ENCODE results near the gene PHLPP1. TPM values are rescaled to one million over a fixed set of nuclear protein-coding genes. Genes with fewer than 3 reads are reported as not detected.
A peak's percentile ranks its signal among the peaks of the same experiment; 100 is the strongest.

Gene PHLPP1
- total RNA-seq, 2 experiments from 2014 or later: 8.2 to 8.6 TPM

DNA sequence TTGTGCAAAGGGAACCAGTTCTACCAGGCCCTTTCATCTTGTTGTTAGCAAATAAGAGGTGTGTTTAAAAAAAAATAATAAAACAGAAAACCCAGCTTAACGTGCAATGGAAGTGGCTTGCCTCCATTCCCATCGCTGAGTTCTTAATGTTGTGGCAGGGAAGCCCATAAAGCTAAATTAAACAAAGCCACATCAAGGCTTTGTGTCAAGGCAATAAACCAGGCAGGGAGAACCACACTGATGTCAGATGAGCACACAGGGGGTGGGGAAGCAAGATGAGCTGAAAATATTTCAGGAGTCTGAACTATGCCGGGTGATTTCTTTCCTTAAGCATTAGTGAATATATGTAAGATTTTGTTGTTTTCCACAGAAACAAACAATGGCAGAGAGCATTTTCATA lies 73.5 kb downstream of the PHLPP1 start:
- TF ChIP-seq, protein P1, sequence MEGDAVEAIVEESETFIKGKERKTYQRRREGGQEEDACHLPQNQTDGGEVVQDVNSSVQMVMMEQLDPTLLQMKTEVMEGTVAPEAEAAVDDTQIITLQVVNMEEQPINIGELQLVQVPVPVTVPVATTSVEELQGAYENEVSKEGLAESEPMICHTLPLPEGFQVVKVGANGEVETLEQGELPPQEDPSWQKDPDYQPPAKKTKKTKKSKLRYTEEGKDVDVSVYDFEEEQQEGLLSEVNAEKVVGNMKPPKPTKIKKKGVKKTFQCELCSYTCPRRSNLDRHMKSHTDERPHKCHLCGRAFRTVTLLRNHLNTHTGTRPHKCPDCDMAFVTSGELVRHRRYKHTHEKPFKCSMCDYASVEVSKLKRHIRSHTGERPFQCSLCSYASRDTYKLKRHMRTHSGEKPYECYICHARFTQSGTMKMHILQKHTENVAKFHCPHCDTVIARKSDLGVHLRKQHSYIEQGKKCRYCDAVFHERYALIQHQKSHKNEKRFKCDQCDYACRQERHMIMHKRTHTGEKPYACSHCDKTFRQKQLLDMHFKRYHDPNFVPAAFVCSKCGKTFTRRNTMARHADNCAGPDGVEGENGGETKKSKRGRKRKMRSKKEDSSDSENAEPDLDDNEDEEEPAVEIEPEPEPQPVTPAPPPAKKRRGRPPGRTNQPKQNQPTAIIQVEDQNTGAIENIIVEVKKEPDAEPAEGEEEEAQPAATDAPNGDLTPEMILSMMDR (IDR thresholded peaks at IDR 0.05): no peak
- no peak overlapping the region for H3K4me3 Mint-ChIP-seq

DNA sequence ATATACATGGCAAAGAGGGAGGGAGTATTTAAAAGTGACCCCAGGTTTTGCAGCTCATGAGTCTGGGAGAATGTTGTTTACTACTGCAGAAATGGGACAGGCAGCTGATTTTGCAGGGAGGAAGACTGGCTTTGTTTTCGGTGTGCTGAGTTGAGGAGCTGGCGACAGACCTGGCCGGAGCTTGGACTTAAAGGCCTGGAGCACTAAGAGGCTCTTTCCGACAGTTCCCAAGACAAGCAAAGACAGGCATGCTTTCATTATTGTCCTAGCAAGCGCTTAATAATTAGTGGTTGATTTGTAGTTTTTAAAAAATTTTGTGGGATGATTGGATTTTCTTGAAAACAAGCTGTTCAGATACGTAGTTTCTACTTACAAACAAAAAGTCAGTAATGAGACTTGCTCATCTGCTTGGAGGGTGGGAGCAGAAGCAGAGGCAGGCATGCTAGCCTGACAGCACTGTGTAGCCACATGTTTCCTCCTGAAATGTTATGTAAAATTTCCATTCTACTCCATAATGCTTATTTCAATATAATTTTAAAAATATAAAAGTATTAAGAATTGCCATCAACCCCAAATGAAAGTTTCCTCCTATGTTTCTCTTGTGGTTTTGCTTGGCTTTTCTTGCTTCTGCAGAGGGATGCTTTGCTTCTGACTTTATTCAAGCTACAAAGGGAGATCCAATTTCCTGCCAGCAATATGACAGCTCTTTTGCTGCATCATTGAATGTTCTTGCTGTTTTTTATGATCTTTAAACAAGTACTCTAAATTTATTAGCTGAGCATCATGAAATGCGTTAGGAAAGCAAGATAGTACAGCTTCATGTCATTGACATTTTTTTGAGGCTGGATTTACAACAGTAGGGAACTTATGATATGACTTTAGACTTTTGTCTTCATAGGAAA lies 75.8 kb downstream of the PHLPP1 start:
- POLR2A ChIA-PET: no interaction called here
- no peak for DNase-seq
- CTCF ChIA-PET: no interaction called here
- intact Hi-C loops (cut with micrococcal nuclease): no loop called here
- Mint-ChIP-seq H3K36me3 (ENCODE audit: low read depth) (no peaks in the 10 kb centered on the region), H3K27me3 (peaks cover 1% of the 10 kb centered on the region), H3K4me1 (ENCODE audit: low read depth) (peaks cover 40% of the 10 kb centered on the region), H3K4me3 (no peak overlapping the region), H3K9me3 (no peaks in the 10 kb centered on the region), H3K27ac (no peak overlapping the region)
- ATAC-seq: no peak
- TF ChIP-seq, protein P1 (IDR thresholded peaks at IDR 0.05): no peak

More for the DNA sequence above, 73.5 kb downstream of the PHLPP1 start:
- Mint-ChIP-seq H3K9me3 (no peaks in the 10 kb centered on the region), H3K4me1 (ENCODE audit: low read depth) (peaks cover 53% of the 10 kb centered on the region), H3K36me3 (ENCODE audit: low read depth) (no peaks in the 10 kb centered on the region), H3K27ac (no peak overlapping the region), H3K27me3 (no peaks in the 10 kb centered on the region)
- ChIA-PET CTCF (interaction anchor here (0.8 to 1.5 kb wide), 2 partner anchors 15 to 74 kb away, joined by 3 to 5 read pairs; partner anchors contain the start of gene PHLPP1), POLR2A (interaction anchor here (1.0 kb wide), 1 partner anchor 31 kb away, joined by 3 read pairs; no protein-coding TSS in a partner anchor)
- no peak for ATAC-seq
- DNase-seq: no peak
- intact Hi-C loops (cut with micrococcal nuclease): loop anchor here (10.0 kb wide), 1 partner anchor 56 kb away; no protein-coding TSS in a partner anchor

DNA sequence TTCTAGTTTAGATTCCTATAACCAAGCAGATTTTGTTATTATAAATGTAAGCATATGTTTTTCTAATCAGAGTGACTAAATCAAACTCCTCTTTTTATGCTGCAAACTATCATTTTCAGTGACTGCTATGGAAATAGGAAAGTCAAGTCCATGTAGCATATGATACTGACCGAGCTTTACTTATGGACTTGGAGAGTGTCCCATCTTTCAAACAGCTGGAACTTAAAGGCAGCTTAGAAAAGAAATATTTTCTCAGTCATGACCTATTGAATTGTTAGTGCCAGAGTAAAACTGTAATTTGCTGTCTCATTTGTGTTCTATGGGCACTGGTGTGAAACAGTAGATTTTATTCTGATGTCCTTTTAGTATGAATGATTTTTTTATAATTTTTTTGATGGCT lies 76.7 kb downstream of the PHLPP1 start:
- ChIA-PET CTCF (no interaction called here), POLR2A (no interaction called here)
- H3K4me1 Mint-ChIP-seq (ENCODE audit: low read depth): peaks cover 37% of the 10 kb centered on the region
- no peak overlapping the region for H3K27ac Mint-ChIP-seq
- ATAC-seq (no peak), DNase-seq (no peak)
- intact Hi-C loops (cut with micrococcal nuclease): no loop called here
- no peaks in the 10 kb centered on the region for H3K36me3 Mint-ChIP-seq (ENCODE audit: low read depth)
- H3K9me3 Mint-ChIP-seq: no peaks in the 10 kb centered on the region
- H3K27me3 Mint-ChIP-seq: peaks cover 1% of the 10 kb centered on the region
- H3K4me3 Mint-ChIP-seq: no peak overlapping the region
- TF ChIP-seq, protein P1 (IDR thresholded peaks at IDR 0.05): no peak

DNA sequence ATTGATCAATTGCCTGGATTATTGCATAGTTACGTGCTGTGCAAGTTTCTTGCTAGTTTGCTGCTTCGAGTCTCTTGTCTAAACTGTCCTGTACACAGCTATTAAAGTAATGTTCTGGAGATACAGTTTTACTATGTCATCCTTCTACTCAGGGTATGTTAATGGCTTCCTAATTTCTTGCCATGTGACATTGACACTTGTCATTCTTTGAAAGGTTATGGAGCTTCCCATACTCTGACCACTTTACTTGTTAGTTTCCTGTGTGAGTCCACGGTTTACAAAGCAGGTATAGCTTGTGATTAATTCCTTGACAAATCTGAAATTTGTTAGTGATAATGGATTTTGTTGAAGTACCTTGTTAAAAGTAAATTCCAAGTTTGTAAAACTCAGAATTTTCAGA lies 80.5 kb downstream of the PHLPP1 start:
- TF ChIP-seq, protein P1 (IDR thresholded peaks at IDR 0.05): no peak
- Mint-ChIP-seq H3K27me3 (peaks cover 1% of the 10 kb centered on the region), H3K9me3 (no peaks in the 10 kb centered on the region), H3K27ac (no peak overlapping the region), H3K4me1 (ENCODE audit: low read depth) (peaks cover 15% of the 10 kb centered on the region), H3K36me3 (ENCODE audit: low read depth) (no peaks in the 10 kb centered on the region), H3K4me3 (no peak overlapping the region)
- intact Hi-C loops (cut with micrococcal nuclease): no loop called here
- DNase-seq (no peak), ATAC-seq (peak; percentile 64)
- CTCF ChIA-PET: interaction anchor here (1.3 kb wide), 2 partner anchors 81 to 491 kb away, joined by 3 read pairs; no protein-coding TSS in a partner anchor
- POLR2A ChIA-PET: no interaction called here

DNA sequence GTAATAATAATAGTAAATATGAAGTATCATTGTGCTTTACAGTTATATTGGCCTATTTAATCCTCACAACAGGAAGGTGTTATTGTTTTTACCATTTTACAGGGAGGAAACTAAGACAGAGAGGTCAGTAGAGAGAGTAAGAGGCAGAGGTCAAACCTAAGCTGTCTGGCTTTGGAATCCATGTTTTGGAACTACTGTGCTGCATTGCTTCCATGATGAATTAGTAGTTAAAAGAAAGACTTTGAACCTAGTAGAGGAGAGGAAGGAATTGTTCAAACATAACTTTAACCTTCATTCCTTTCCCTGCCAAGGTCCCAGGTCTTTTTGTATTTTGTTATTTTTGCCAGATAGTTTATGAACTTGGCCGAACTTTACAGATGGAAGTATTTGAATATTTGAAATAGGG lies 80.9 kb downstream of the PHLPP1 start:
- Mint-ChIP-seq H3K27me3 (peaks cover 1% of the 10 kb centered on the region), H3K36me3 (ENCODE audit: low read depth) (no peaks in the 10 kb centered on the region), H3K4me1 (ENCODE audit: low read depth) (peaks cover 12% of the 10 kb centered on the region), H3K27ac (no peak overlapping the region), H3K9me3 (no peaks in the 10 kb centered on the region), H3K4me3 (no peak overlapping the region)
- DNase-seq: no peak
- intact Hi-C loops (cut with micrococcal nuclease): no loop called here
- POLR2A ChIA-PET: no interaction called here
- no peak for ATAC-seq
- TF ChIP-seq, protein P1 (IDR thresholded peaks at IDR 0.05): no peak
- CTCF ChIA-PET: interaction anchor here (1.3 kb wide), 2 partner anchors 82 to 490 kb away, joined by 3 read pairs; no protein-coding TSS in a partner anchor

Data from activated CD8-positive, alpha-beta T cell treated with anti-CD3 and anti-CD28 coated beads for 36 hours (primary cell).